Naive thymus-derived CD8-positive, alpha-beta T cell (primary cell): ENCODE data around the gene C10orf88. TPM values are rescaled to one million over a fixed set of nuclear protein-coding genes. Genes with fewer than 3 reads are reported as not detected.

ENCODE experiments used
- ATAC-seq, 2 donors: fragments of 150-1000 bp; cut with Tn5 transposase in 1 of 2; sonication (Bioruptor Pico), chemical (Tn5 transposase) in 1 of 2; 1 replicate in 1 of 2; 2 replicates in 1 of 2; pipeline ENCODE4 v1.10.0; 2021; ENCODE audit warnings: mild to moderate bottlenecking in 2 of 2, moderate library complexity in 2 of 2
- POLR2A ChIA-PET: fragments of 350-600 bp; sonication (Branson Sonifier 250); formaldehyde crosslinking; loops from one replicate; lab custom pipeline; 2021; ENCODE audit warnings: antibody characterized with exemption; lab: Charles Lee
- DNase-seq, 10 donors: peaks; one replicate each; pipeline versions ENCODE4 v3.0.0 to v3.0.0-alpha.2; 2020 to 2022
- H3K27ac Mint-ChIP-seq, 10 donors: one replicate each; pipeline ENCODE4 v1.8.0; 2020 to 2022; ENCODE audit warnings: mild to moderate bottlenecking in 10 of 10, mixed read lengths in 10 of 10, moderate library complexity in 4 of 10, inconsistent platforms in 1 of 10
- H3K27me3 Mint-ChIP-seq, 5 donors: one replicate each; pipeline ENCODE4 v1.8.0; 2021 to 2022; ENCODE audit warnings: mixed read lengths in 5 of 5
- H3K36me3 Mint-ChIP-seq, 3 donors: one replicate each; pipeline ENCODE4 v1.8.0; 2020 to 2022; ENCODE audit warnings: mixed read lengths in 3 of 3, mild to moderate bottlenecking in 2 of 3, inconsistent platforms in 1 of 3
- H3K4me1 Mint-ChIP-seq, 4 donors: one replicate each; pipeline ENCODE4 v1.8.0; 2021 to 2022; ENCODE audit warnings: mixed read lengths in 4 of 4
- H3K4me3 Mint-ChIP-seq, 10 donors: one replicate each; pipeline ENCODE4 v1.8.0; 2020 to 2022; ENCODE audit warnings: mild to moderate bottlenecking in 10 of 10, mixed read lengths in 10 of 10, moderate library complexity in 6 of 10, inconsistent platforms in 1 of 10
- H3K9me3 Mint-ChIP-seq, 9 donors: one replicate each; pipeline ENCODE4 v1.8.0; 2020 to 2022; ENCODE audit warnings: mixed read lengths in 9 of 9, mild to moderate bottlenecking in 3 of 9, inconsistent platforms in 1 of 9, moderate library complexity in 1 of 9
- polyA plus RNA-seq, 3 donors: library from polyadenylated mRNA; unstranded; fragments of 300-500 nt; fragmentation: Illumina TruSeq; gene quantifications; one replicate each; pipeline ENCODE4 v1.2.3, GENCODE V29; 2021
- total RNA-seq, 8 experiments: library from RNA in 2 of 8; stranded (reverse) in 2 of 8; gene quantifications; one replicate each; pipeline ENCODE4 v1.2.3 and lab custom pipeline; 2021 to 2026

Gene C10orf88
- total and polyA plus RNA-seq, 5 experiments from 2014 or later, result 6.0 to 13.9 (median 8.8) TPM

GRCh38 chr10:122884166-122884565 is 69.9 kb downstream of the C10orf88 start:
- H3K9me3 Mint-ChIP-seq, result no peaks in the 10 kb centered on the region
- H3K36me3 Mint-ChIP-seq, result peaks cover 10 to 14% (median 10%) of the 10 kb centered on the region in 3 donors
- POLR2A ChIA-PET, result no interaction called here
- no peaks in the 10 kb centered on the region for H3K27me3 Mint-ChIP-seq
- ATAC-seq (no peak), DNase-seq (no peak)
- no peak overlapping the region for H3K4me3 Mint-ChIP-seq
- H3K4me1 Mint-ChIP-seq, result peaks cover 7 to 21% (median 15%) of the 10 kb centered on the region in 4 donors
- H3K27ac Mint-ChIP-seq, result no peak overlapping the region

GRCh38 chr10:122882766-122883165 is 71.3 kb downstream of the C10orf88 start:
- Mint-ChIP-seq H3K27ac (no peak overlapping the region), H3K4me3 (peak overlapping the region in 1 of 10 donors; percentile 15), H3K9me3 (no peaks in the 10 kb centered on the region), H3K27me3 (no peaks in the 10 kb centered on the region), H3K36me3 (peaks cover 4 to 9% (median 5%) of the 10 kb centered on the region in 3 donors), H3K4me1 (peaks cover 12 to 35% (median 28%) of the 10 kb centered on the region in 4 donors)
- DNase-seq, result no peak
- no peak for ATAC-seq
- POLR2A ChIA-PET, result no interaction called here

Other genes with a start within 250 kb of the C10orf88 start
- gene CUZD1, start 108.4 kb downstream of the C10orf88 start, total RNA-seq, result 1 to 10 TPM; 3.9 to 4.1 TPM
- under 1 TPM; 0.50 to 0.83 (median 0.64) TPM for gene CUZD1, start 108.4 kb downstream of the C10orf88 start, polyA plus RNA-seq
- gene FAM24B, start 74.6 kb downstream of the C10orf88 start, total RNA-seq, result 10 to 100 TPM; 16.5 to 18.5 TPM
- 1 to 10 TPM; 3.5 to 7.9 (median 7.7) TPM for gene FAM24B, start 74.6 kb downstream of the C10orf88 start, polyA plus RNA-seq
- not detected for gene FAM24A, start 43.6 kb downstream of the C10orf88 start, total RNA-seq
- not detected for gene FAM24A, start 43.6 kb downstream of the C10orf88 start, polyA plus RNA-seq
- gene PSTK, start 26.2 kb upstream of the C10orf88 start, total RNA-seq, result 1 to 10 TPM; 5.6 to 6.3 TPM
- gene PSTK, start 26.2 kb upstream of the C10orf88 start, polyA plus RNA-seq, result 10 to 100 TPM in 2 of 3 donors, 1 to 10 TPM in 1; 8.8 to 11.7 (median 11.0) TPM
- gene IKZF5, start 54.6 kb upstream of the C10orf88 start, total RNA-seq, result 10 to 100 TPM; 47.3 to 50.5 TPM
- gene IKZF5, start 54.6 kb upstream of the C10orf88 start, polyA plus RNA-seq, result 10 to 100 TPM; 13.1 to 22.2 (median 15.8) TPM
- 10 to 100 TPM; 46.3 to 46.8 TPM for gene ACADSB, start 54.8 kb upstream of the C10orf88 start, total RNA-seq
- 10 to 100 TPM; 28.3 to 46.4 (median 33.4) TPM for gene ACADSB, start 54.8 kb upstream of the C10orf88 start, polyA plus RNA-seq
- gene HMX3, start 181.7 kb upstream of the C10orf88 start, total RNA-seq, result not detected
- not detected for gene HMX3, start 181.7 kb upstream of the C10orf88 start, polyA plus RNA-seq
- gene HMX2, start 193.9 kb upstream of the C10orf88 start, total RNA-seq, result not detected
- not detected for gene HMX2, start 193.9 kb upstream of the C10orf88 start, polyA plus RNA-seq
- gene BUB3, start 200.2 kb upstream of the C10orf88 start, total RNA-seq, result 100 to 1,000 TPM; 170 to 173 TPM
- 100 to 1,000 TPM; 217 to 247 (median 243) TPM for gene BUB3, start 200.2 kb upstream of the C10orf88 start, polyA plus RNA-seq